Measurements from ENCODE around the gene GBA2.

The GBA2 gene

GRCh38 chr9:35748858-35749514 is at the start of gene GBA2, which contains the start of gene RGP1:
Gene GBA2, minus strand, starts transcription at chr9:35749228. Its CDS starts 524 bp downstream, at chr9:35748704.
Gene RGP1, plus strand, starts transcription at chr9:35749287. Its CDS starts 469 bp downstream, at chr9:35749756.
- DNase-seq = peak; percentile 38 to 90

GRCh38 chr9:35797311-35798109 is 48.5 kb upstream of the GBA2 start:
- no peak for DNase-seq

- DNase-seq = no peak
Measured at GRCh38 chr9:35795695-35796094, 46.7 kb upstream of the GBA2 start.

- DNase-seq = no peak
Measured at GRCh38 chr9:35793461-35793860, 44.4 kb upstream of the GBA2 start.

- DNase-seq = no peak
Measured at GRCh38 chr9:35792826-35793225, 43.8 kb upstream of the GBA2 start.

GRCh38 chr9:35792024-35792813 is 43.2 kb upstream of the GBA2 start:
- DNase-seq = no peak

- peak in 1 of 2 experiments; percentile 30 for DNase-seq
Measured at GRCh38 chr9:35791297-35791921, 42.4 kb upstream of the GBA2 start, which contains the start of gene NPR2. Gene NPR2, plus strand, starts transcription at chr9:35791591. Its CDS starts 818 bp downstream, at chr9:35792409.

GRCh38 chr9:35790385-35791296 is 41.6 kb upstream of the GBA2 start:
- peak; percentile 32 to 84 for DNase-seq

GRCh38 chr9:35790025-35790384 is 41.0 kb upstream of the GBA2 start:
- DNase-seq = no peak

GRCh38 chr9:35789541-35789940 is 40.5 kb upstream of the GBA2 start:
- no peak for DNase-seq

- DNase-seq = no peak
Measured at GRCh38 chr9:35783418-35783817, 34.4 kb upstream of the GBA2 start.

- DNase-seq = no peak
Measured at GRCh38 chr9:35781066-35781465, 32.0 kb upstream of the GBA2 start.

- no peak for DNase-seq
Measured at GRCh38 chr9:35778496-35778895, 29.5 kb upstream of the GBA2 start.

- DNase-seq = peak; percentile 42 to 74
Measured at GRCh38 chr9:35776018-35776417, 27.0 kb upstream of the GBA2 start.

GRCh38 chr9:35774907-35775635 is 26.0 kb upstream of the GBA2 start:
- peak in 1 of 2 experiments; percentile 9 for DNase-seq

- no peak for DNase-seq
Measured at GRCh38 chr9:35771943-35772342, 22.9 kb upstream of the GBA2 start.

GRCh38 chr9:35771534-35771933 is 22.5 kb upstream of the GBA2 start:
- DNase-seq = no peak

- DNase-seq = no peak
Measured at GRCh38 chr9:35771075-35771433, 22.0 kb upstream of the GBA2 start.

- no peak for DNase-seq
Measured at GRCh38 chr9:35769763-35770162, 20.7 kb upstream of the GBA2 start.

GRCh38 chr9:35767458-35767857 is 18.4 kb upstream of the GBA2 start:
- no peak for DNase-seq

- DNase-seq = no peak
Measured at GRCh38 chr9:35766997-35767396, 18.0 kb upstream of the GBA2 start.
